HCT116 (cell line): ENCODE data around the gene CASP8AP2. TPM values are rescaled to one million over a fixed set of nuclear protein-coding genes. Genes with fewer than 3 reads are reported as not detected.

ENCODE experiments used
- ATAC-seq: fragments of 200-7000 bp; cut with Tn5 transposase; 2 replicates; pipeline ENCODE4 v1.9.1; 2020; ENCODE audit warnings: mild to moderate bottlenecking, moderate library complexity
- BruUV-seq: library from RNA; stranded (reverse); fragments of 400-500 nt; replicated peaks from 2 replicates; lab custom pipeline; 2021; lab: Mats Ljungman, UMichigan
- CTCF ChIA-PET: fragments of 300-600 bp; sonication (Branson Sonifier 250); formaldehyde crosslinking; loops from one replicate; lab custom pipeline; 2021; ENCODE audit warnings: antibody characterized with exemption; lab: Charles Lee
- POLR2A ChIA-PET: fragments of 300-600, 350-600 bp; sonication (Branson Sonifier 250); formaldehyde crosslinking; loops from one replicate; lab custom pipeline; 2021; ENCODE audit warnings: antibody characterized with exemption; lab: Charles Lee
- RAD21 ChIA-PET, 2 experiments: fragments of 300-600 bp; sonication (Branson Sonifier 250); formaldehyde crosslinking; loops; one replicate each; lab custom pipeline; 2023; ENCODE audit warnings: low total read pairs in 2 of 2; ENCODE audit not compliant: uncharacterized antibody in 2 of 2, unreplicated experiment in 2 of 2, low non-redundant PET in 1 of 2; lab: Charles Lee
- DNase-seq: peaks from one replicate; pipeline ENCODE4 v3.0.0-alpha.2; 2010; ENCODE audit warnings: low read depth, low spot score
- H2AFZ ChIP-seq: fragments of 200-600 bp; shearing (Covaris generic), sonication (generic); 2 replicates; pipeline ENCODE4 v1.6.1; 2017; ENCODE audit warnings: low read depth, mixed run types, mixed read lengths, antibody characterized with exemption, low read length; ENCODE audit not compliant: poor library complexity, severe bottlenecking
- H3K27ac ChIP-seq: 2 replicates; pipeline ENCODE4 v1.5.1; 2012; ENCODE audit warnings: low read depth, low read length
- H3K27me3 ChIP-seq: fragments of 200-600 bp; sonication (generic); 2 replicates; pipeline ENCODE4 v1.6.1; 2016; ENCODE audit warnings: mixed run types, low read length, mixed read lengths; ENCODE audit not compliant: insufficient read depth
- H3K36me3 ChIP-seq, 2 experiments: fragments of 200-500 bp in 1 of 2; fragments of 200-600 bp in 1 of 2; sonication (Bioruptor generic) in 1 of 2; sonication (generic) in 1 of 2; 2 replicates each; pipeline versions ENCODE4 v1.5.1 to v1.6.1; 2014 to 2016; ENCODE audit warnings: low read length in 2 of 2, inconsistent platforms in 1 of 2, mixed read lengths in 1 of 2, mixed run types in 1 of 2; ENCODE audit not compliant: insufficient read depth in 2 of 2, control insufficient read depth in 1 of 2
- H3K4me1 ChIP-seq, 2 experiments: fragments of 200-600 bp in 1 of 2; sonication (generic) in 1 of 2; 2 replicates each; pipeline versions ENCODE4 v1.5.1 to v1.6.1; 2012 to 2017; ENCODE audit warnings: low read length in 2 of 2, inconsistent platforms in 1 of 2, mild to moderate bottlenecking in 1 of 2, mixed read lengths in 1 of 2, mixed run types in 1 of 2, moderate library complexity in 1 of 2; ENCODE audit not compliant: insufficient read depth in 2 of 2, control insufficient read depth in 1 of 2
- H3K4me2 ChIP-seq: fragments of 200-600 bp; sonication (generic); 2 replicates; pipeline ENCODE4 v1.6.1; 2017; ENCODE audit warnings: mixed run types, low read length, mixed read lengths
- H3K4me3 ChIP-seq, 2 experiments: fragments of 200-600 bp in 1 of 2; sonication (generic) in 1 of 2; replicated peaks in 1 of 2; 2 replicates each; pipeline ENCODE4 v1.5.1; 2011 to 2016; ENCODE audit warnings: low read length in 2 of 2, control low read depth in 1 of 2, low read depth in 1 of 2, mild to moderate bottlenecking in 1 of 2, mixed read lengths in 1 of 2, mixed run types in 1 of 2
- H3K79me2 ChIP-seq: fragments of 200-600 bp; sonication (generic); 2 replicates; pipeline ENCODE4 v1.6.1; 2017; ENCODE audit warnings: mild to moderate bottlenecking, mixed run types, low read length, moderate library complexity, mixed read lengths; ENCODE audit not compliant: insufficient read depth
- H3K9ac ChIP-seq: fragments of 200-600 bp; sonication (generic); 2 replicates; pipeline ENCODE4 v1.6.1; 2016; ENCODE audit warnings: low read length, mixed read lengths
- H3K9me2 ChIP-seq: fragments of 200-600 bp; sonication (generic), shearing (Covaris generic); 2 replicates; pipeline ENCODE4 v1.6.1; 2017; ENCODE audit warnings: mixed run types, mild to moderate bottlenecking, moderate library complexity; ENCODE audit not compliant: insufficient read depth
- H3K9me3 ChIP-seq, 2 experiments: fragments of 200-500 bp in 1 of 2; fragments of 200-600 bp in 1 of 2; sonication (Bioruptor generic) in 1 of 2; sonication (generic) in 1 of 2; 2 replicates each; pipeline ENCODE4 v1.6.1; 2014 to 2017; ENCODE audit warnings: low read length in 2 of 2, mixed read lengths in 2 of 2, inconsistent platforms in 1 of 2, low read depth in 1 of 2, mild to moderate bottlenecking in 1 of 2, mixed run types in 1 of 2, moderate library complexity in 1 of 2; ENCODE audit not compliant: control insufficient read depth in 1 of 2, insufficient read depth in 1 of 2
- H4K20me1 ChIP-seq: fragments of 200-600 bp; sonication (generic), shearing (Covaris generic); 2 replicates; pipeline ENCODE4 v1.6.1; 2017; ENCODE audit warnings: mixed run types, mild to moderate bottlenecking, moderate library complexity; ENCODE audit not compliant: insufficient read depth
- CBX3 ChIP-seq: IDR thresholded peaks from 2 replicates; pipeline ENCODE4 v1.6.1; 2012; ENCODE audit warnings: low read depth
- CEBPB ChIP-seq: IDR thresholded peaks from 2 replicates; pipeline ENCODE4 v1.6.1; 2012; ENCODE audit warnings: low read depth
- EGR1 ChIP-seq: IDR thresholded peaks from 2 replicates; pipeline ENCODE4 v1.6.1; 2012; ENCODE audit warnings: low read depth
- EZH2phosphoT487 ChIP-seq: fragments of 200-600 bp; IDR thresholded peaks from 2 replicates; pipeline ENCODE4 v1.6.1; 2018; ENCODE audit warnings: antibody characterized with exemption, borderline replicate concordance
- REST ChIP-seq: IDR thresholded peaks from 2 replicates; pipeline ENCODE4 v1.6.1; 2012; ENCODE audit warnings: low read depth
- SP1 ChIP-seq: IDR thresholded peaks from 2 replicates; pipeline ENCODE4 v1.6.1; 2012; ENCODE audit warnings: low read depth
- SRF ChIP-seq: IDR thresholded peaks from 2 replicates; pipeline ENCODE4 v1.6.1; 2012; ENCODE audit warnings: low read depth
- TCF7L2 ChIP-seq: IDR thresholded peaks from 2 replicates; pipeline ENCODE4 v1.7.0; 2011; ENCODE audit warnings: borderline replicate concordance, inconsistent platforms; ENCODE audit not compliant: insufficient read depth, insufficient read length; ENCODE audit errors: extremely low read depth
- ZBTB33 ChIP-seq: IDR thresholded peaks from 2 replicates; pipeline ENCODE4 v1.6.1; 2011; ENCODE audit warnings: mild to moderate bottlenecking, low read length, moderate library complexity; ENCODE audit not compliant: insufficient replicate concordance; ENCODE audit errors: extremely low read depth
- intact Hi-C: fragments of 100-400 bp; cut with micrococcal nuclease; formaldehyde crosslinking; loops from 2 replicates; pipeline ENCODE4 v1.10.0; 2022
- total RNA-seq: library from RNA; stranded (reverse); gene quantifications from one replicate; pipeline ENCODE4 v1.2.1, GENCODE V29; 2021; ENCODE audit not compliant: unreplicated experiment

CASP8AP2 gene
- total RNA-seq, 1 experiment from 2014 or later, result 18.6 TPM

GRCh38 chr6:89834884-89835792, 5.5 kb downstream of the CASP8AP2 start:
- ATAC-seq (no peak), DNase-seq (no peak)
- H2AFZ ChIP-seq, result no peak overlapping the region
- intact Hi-C loops, result no loop called here
- H3K4me1 ChIP-seq, result peaks cover 6 to 9% of the 10 kb centered on the region in 2 experiments; a peak in 3 of 4 replicates
- TF ChIP-seq EZH2phosphoT487 (no peak), REST (no peak), SRF (no peak), TCF7L2 (no peak), SP1 (no peak), ZBTB33 (no peak), EGR1 (no peak), CEBPB (no peak), CBX3 (no peak)
- H3K36me3 ChIP-seq, result peaks cover 5 to 10% of the 10 kb centered on the region in 2 experiments; a peak in 2 of 4 replicates
- no TSS peak for BruUV-seq
- RAD21 ChIA-PET, result no interaction called here
- POLR2A ChIA-PET, result no interaction called here
- no peaks in the 10 kb centered on the region for H3K27me3 ChIP-seq
- H3K9me3 ChIP-seq, result no peaks in the 10 kb centered on the region
- CTCF ChIA-PET, result no interaction called here
- H3K79me2 ChIP-seq, result peaks cover 79% of the 10 kb centered on the region
- H3K4me2 ChIP-seq, result no peak overlapping the region
- H3K9ac ChIP-seq, result no peak overlapping the region
- no peak overlapping the region for H3K27ac ChIP-seq
- no peaks in the 10 kb centered on the region for H3K9me2 ChIP-seq
- H3K4me3 ChIP-seq, result no peak overlapping the region
- no peaks in the 10 kb centered on the region for H4K20me1 ChIP-seq
